ENCODE measurements around the gene FHIP1B. TPM values are rescaled to one million over a fixed set of nuclear protein-coding genes. Genes with fewer than 3 reads are reported as not detected.

Gene FHIP1B
- total RNA-seq, 1 donor from 2014 or later: 47.0 TPM

DNA sequence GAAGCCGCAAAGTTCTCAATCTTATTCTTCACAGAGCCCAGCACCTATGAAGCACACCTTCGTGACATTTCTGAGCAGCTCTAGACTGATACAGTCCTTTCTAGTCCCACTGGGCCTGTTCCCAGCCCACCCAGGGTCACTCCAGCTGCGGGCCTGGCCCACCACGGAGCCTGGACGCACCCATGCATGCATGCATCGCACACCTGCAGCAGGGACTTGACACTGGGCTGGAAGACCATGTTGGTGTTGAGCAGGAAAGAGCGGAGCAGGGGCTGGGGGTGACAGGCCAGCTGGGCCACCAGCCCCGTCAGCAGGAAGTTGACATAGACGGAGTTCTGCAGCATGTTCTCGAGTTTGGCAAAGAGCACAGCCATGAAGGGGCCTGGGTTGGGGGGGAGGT lies 19.9 kb downstream of the FHIP1B start:
- TF ChIP-seq, protein P1, sequence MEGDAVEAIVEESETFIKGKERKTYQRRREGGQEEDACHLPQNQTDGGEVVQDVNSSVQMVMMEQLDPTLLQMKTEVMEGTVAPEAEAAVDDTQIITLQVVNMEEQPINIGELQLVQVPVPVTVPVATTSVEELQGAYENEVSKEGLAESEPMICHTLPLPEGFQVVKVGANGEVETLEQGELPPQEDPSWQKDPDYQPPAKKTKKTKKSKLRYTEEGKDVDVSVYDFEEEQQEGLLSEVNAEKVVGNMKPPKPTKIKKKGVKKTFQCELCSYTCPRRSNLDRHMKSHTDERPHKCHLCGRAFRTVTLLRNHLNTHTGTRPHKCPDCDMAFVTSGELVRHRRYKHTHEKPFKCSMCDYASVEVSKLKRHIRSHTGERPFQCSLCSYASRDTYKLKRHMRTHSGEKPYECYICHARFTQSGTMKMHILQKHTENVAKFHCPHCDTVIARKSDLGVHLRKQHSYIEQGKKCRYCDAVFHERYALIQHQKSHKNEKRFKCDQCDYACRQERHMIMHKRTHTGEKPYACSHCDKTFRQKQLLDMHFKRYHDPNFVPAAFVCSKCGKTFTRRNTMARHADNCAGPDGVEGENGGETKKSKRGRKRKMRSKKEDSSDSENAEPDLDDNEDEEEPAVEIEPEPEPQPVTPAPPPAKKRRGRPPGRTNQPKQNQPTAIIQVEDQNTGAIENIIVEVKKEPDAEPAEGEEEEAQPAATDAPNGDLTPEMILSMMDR (IDR thresholded peaks at IDR 0.05; ENCODE audit: unreplicated experiment): no peak
- Mint-ChIP-seq H3K4me3 (no peak overlapping the region), H3K27me3 (ENCODE audit: low read depth) (no peaks in the 10 kb centered on the region)

DNA sequence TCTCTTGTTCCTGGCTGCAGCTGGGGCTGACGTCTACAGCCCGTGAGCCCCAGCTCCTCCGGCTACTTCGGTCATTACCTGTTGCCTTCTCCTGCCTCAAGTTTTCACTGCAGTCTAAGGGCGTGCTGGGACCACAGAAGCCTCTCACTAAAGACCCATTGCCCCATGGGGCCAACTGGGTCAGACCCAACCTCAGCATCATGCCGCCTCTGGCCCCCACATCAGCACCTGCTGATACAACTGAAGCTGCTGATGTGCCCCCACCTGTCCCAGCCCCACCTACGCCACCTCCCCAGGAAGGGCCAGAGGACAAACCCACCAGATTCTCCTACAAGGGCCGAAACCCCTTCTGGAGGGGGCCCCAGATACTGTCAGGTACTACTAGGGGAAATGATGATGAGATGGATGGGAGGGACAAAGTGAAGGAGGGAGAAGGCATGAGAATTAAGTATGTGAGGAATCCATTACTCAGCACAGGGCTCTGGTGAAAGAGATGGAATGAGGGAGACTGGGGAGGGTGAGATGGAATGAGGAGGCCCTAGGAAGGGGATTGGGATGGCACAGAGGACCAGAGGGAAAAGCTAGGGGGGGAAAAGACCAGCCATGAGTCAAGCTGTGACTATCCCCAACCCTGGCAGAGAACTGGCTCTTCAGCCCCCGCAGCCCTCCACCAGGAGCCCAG lies 24.0 kb downstream of the FHIP1B start:
- Mint-ChIP-seq H3K27me3 (ENCODE audit: low read depth) (no peaks in the 10 kb centered on the region), H3K27ac (no peak overlapping the region), H3K9me3 (no peaks in the 10 kb centered on the region), H3K4me3 (no peak overlapping the region), H3K4me1 (no peaks in the 10 kb centered on the region), H3K36me3 (peaks cover 12% of the 10 kb centered on the region)
- no peak for DNase-seq (ENCODE audit: low spot score in 2 of 2, unreplicated experiment in 2 of 2)
- TF ChIP-seq, protein P1 (IDR thresholded peaks at IDR 0.05; ENCODE audit: unreplicated experiment): no peak

More for the DNA sequence above, 19.9 kb downstream of the FHIP1B start:
- H3K27ac Mint-ChIP-seq: no peak overlapping the region
- no peak for DNase-seq (ENCODE audit: low spot score in 2 of 2, unreplicated experiment in 2 of 2)
- H3K9me3 Mint-ChIP-seq: no peaks in the 10 kb centered on the region
- peaks cover 2% of the 10 kb centered on the region for H3K4me1 Mint-ChIP-seq
- peaks cover 19% of the 10 kb centered on the region for H3K36me3 Mint-ChIP-seq

DNA sequence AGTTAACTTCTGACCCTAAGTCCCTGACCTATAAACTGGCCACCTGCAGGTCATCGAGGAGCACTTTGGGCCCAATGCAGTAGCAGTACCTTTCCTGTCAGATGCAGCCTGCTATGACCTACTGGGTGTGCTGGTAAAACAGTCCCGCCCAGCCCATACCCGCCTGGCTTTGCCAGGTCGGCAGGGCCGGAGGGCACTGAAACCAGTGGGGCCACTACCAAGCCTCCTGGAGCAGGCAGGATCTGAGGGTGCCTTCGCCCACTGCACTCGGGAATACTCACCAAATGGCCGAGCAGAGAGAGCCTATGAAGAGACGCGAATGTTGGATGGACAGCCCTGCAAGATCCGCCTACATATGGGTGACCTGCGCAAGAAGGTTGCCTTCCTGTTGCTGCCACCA lies 24.6 kb downstream of the FHIP1B start:
- peaks cover 12% of the 10 kb centered on the region for H3K36me3 Mint-ChIP-seq
- no peaks in the 10 kb centered on the region for H3K9me3 Mint-ChIP-seq
- no peak for DNase-seq (ENCODE audit: low spot score in 2 of 2, unreplicated experiment in 2 of 2)
- H3K4me1 Mint-ChIP-seq: no peaks in the 10 kb centered on the region
- no peaks in the 10 kb centered on the region for H3K27me3 Mint-ChIP-seq (ENCODE audit: low read depth)
- no peak overlapping the region for H3K4me3 Mint-ChIP-seq
- no peak overlapping the region for H3K27ac Mint-ChIP-seq
- TF ChIP-seq, protein P1 (IDR thresholded peaks at IDR 0.05; ENCODE audit: unreplicated experiment): no peak

DNA sequence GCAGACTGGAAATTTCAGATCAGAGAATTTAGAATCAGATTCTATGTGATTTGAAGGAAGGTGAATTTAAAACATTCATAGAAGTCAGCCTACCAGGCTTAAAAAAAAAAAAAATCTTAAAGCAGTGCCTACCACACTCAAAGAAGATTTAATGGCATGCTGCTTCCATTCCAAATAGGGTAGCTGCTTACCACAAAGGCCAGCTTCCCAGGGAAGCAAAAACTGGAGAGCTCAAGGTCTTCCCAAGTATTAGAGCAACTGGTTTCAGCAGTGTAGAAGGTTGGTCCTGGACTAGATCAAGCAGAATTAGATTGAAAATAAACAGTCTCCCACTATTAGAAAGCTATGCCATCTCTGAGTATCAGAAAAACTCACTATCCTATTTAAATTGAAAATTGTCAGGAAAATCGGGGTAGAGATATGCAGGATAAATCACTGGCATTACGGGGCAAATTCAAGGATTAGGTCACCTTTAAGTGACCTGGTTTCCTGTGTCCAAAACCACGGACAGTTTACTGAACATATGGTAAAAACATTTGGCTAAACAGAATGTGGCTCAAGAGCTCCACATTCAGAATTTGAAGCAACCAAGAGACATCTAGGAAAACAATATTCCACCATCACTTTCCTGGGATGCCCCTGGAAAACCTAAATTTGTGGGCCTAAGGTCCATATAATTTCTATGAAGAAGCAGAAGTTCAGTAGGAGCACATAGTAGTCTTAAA lies 27.8 kb downstream of the FHIP1B start:
- Mint-ChIP-seq H3K4me3 (no peak overlapping the region), H3K27me3 (ENCODE audit: low read depth) (no peaks in the 10 kb centered on the region), H3K4me1 (no peaks in the 10 kb centered on the region), H3K36me3 (peaks cover 14% of the 10 kb centered on the region), H3K9me3 (no peaks in the 10 kb centered on the region), H3K27ac (no peak overlapping the region)
- TF ChIP-seq, protein P1 (IDR thresholded peaks at IDR 0.05; ENCODE audit: unreplicated experiment): no peak
- DNase-seq (ENCODE audit: low spot score in 2 of 2, unreplicated experiment in 2 of 2): no peak

DNA sequence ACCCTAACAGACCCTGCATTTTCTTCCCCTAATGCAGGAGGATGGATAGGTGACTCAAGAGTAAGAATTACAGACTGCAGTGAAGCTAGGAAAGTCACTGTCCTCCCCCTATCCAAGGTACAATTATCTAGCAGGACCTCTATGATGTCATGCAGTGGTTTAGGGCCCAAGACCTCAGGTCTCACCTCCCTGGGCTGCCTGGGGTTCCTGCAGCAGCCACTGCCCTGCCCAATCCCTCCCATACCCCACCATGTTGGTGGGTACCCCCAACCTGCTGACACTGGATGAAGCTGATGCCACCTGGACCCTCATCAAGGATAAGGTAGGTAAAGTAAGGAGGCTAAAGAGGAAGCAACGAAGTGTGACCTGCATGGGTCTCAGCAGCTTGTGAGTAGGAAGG lies 29.1 kb downstream of the FHIP1B start, which contains the start of gene C11orf42:
Gene C11orf42, plus strand, starts transcription at position 192 of the 400 bp plus-strand sequence. Its CDS starts 59 bp downstream, at position 251.
- Mint-ChIP-seq H3K4me3 (no peak within 1 kb of the TSS), H3K27ac (no peak within 1 kb of the TSS), H3K36me3 (peaks cover 10% of the 10 kb centered on the region), H3K9me3 (no peaks in the 10 kb centered on the region), H3K27me3 (ENCODE audit: low read depth) (no peaks in the 10 kb centered on the region), H3K4me1 (no peaks in the 10 kb centered on the region)
- TF ChIP-seq, protein P1 (IDR thresholded peaks at IDR 0.05; ENCODE audit: unreplicated experiment): no peak
- no peak for DNase-seq (ENCODE audit: low spot score in 2 of 2, unreplicated experiment in 2 of 2)
